ENCODE data around the gene CISH.

DNA sequence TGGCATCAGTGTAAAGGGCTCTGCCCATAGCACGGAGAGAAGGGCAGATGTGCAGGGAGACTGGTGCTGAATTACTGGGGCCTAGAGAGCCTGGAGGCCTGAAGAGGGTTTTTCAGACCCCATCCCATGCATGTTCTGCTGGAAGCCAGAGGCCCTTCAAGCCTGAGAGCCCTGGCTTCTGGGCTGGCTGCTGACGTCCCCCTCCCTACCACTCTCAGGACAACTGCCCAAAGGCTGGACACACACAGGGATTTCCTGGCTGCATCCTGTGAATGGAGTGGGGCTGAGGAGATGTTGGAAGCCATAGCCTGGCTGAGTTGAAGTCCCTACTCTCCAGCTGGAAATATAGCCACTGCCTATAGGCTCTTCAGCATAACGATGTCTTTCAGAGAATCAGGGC, 46.2 kb upstream of the CISH start:
- TF ChIP-seq, protein P1, sequence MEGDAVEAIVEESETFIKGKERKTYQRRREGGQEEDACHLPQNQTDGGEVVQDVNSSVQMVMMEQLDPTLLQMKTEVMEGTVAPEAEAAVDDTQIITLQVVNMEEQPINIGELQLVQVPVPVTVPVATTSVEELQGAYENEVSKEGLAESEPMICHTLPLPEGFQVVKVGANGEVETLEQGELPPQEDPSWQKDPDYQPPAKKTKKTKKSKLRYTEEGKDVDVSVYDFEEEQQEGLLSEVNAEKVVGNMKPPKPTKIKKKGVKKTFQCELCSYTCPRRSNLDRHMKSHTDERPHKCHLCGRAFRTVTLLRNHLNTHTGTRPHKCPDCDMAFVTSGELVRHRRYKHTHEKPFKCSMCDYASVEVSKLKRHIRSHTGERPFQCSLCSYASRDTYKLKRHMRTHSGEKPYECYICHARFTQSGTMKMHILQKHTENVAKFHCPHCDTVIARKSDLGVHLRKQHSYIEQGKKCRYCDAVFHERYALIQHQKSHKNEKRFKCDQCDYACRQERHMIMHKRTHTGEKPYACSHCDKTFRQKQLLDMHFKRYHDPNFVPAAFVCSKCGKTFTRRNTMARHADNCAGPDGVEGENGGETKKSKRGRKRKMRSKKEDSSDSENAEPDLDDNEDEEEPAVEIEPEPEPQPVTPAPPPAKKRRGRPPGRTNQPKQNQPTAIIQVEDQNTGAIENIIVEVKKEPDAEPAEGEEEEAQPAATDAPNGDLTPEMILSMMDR (IDR thresholded peaks at IDR 0.05; ENCODE audit: low read depth, low read length, missing input control): no peak
- TF ChIP-seq HNF4A (conservative IDR thresholded peaks at IDR 0.05): no peak
- no peak for TF ChIP-seq TAF1 (conservative IDR thresholded peaks at IDR 0.05)
- no peak for TF ChIP-seq JUND (IDR thresholded peaks at IDR 0.05)
- TF ChIP-seq, protein P2, sequence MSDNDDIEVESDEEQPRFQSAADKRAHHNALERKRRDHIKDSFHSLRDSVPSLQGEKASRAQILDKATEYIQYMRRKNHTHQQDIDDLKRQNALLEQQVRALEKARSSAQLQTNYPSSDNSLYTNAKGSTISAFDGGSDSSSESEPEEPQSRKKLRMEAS (IDR thresholded peaks at IDR 0.05): no peak
- TF ChIP-seq RAD21 (IDR thresholded peaks at IDR 0.05): no peak

Measured in liver (tissue), 3 donors.